Testis (tissue), 3 donors: Measurements from ENCODE around the gene RNF213. TPM values are rescaled to one million over a fixed set of nuclear protein-coding genes. Genes with fewer than 3 reads are reported as not detected.
"Not testable (repeated sequence)": the region's sequence is repeated elsewhere in the genome, so short reads cannot be mapped to it uniquely, and the experiment has no call there.

Experiments used
- DNase-seq: peaks from one replicate; pipeline ENCODE4 v3.0.0-alpha.2; 2019
- H3K27ac ChIP-seq, 2 donors: fragments of 200-600 bp; sonication (generic); one replicate each; pipeline ENCODE4 v1.5.1; 2019
- H3K27me3 ChIP-seq: fragments of 200-600 bp; sonication (generic); one replicate; pipeline ENCODE4 v1.5.1; 2019
- H3K36me3 ChIP-seq: fragments of 200-600 bp; sonication (generic); one replicate; pipeline ENCODE4 v1.5.1; 2017; ENCODE audit warnings: low read depth; ENCODE audit errors: missing control alignments
- H3K4me1 ChIP-seq: fragments of 200-600 bp; sonication (generic); one replicate; pipeline ENCODE4 v1.5.1; 2019
- H3K4me3 ChIP-seq, 2 donors: fragments of 200-600 bp; sonication (generic); one replicate each; pipeline ENCODE4 v1.5.1; 2017 to 2019
- H3K9me3 ChIP-seq: fragments of 200-600 bp; sonication (generic); one replicate; pipeline ENCODE4 v1.5.1; 2017
- CTCF ChIP-seq, 3 experiments: fragments of 450-650 bp in 2 of 3; fragments of 200-600 bp in 1 of 3; sonication (generic) in 1 of 3; IDR thresholded peaks; one replicate each; pipeline ENCODE4 v1.5.1; 2016 to 2019; ENCODE audit warnings: antibody characterized with exemption in 3 of 3, mild to moderate bottlenecking in 2 of 3, moderate library complexity in 1 of 3
- POLR2A ChIP-seq: fragments of 450-650 bp; IDR thresholded peaks from one replicate; pipeline ENCODE4 v1.6.1; 2017; ENCODE audit warnings: antibody characterized with exemption, mild to moderate bottlenecking, moderate library complexity
- WGBS, 2 donors: methylation state at CpG; one replicate each; pipeline ENCODE4 v1.1.5; 2018; 5-methylcytosine and 5-hydroxymethylcytosine counted together
- intact Hi-C: fragments of 100-400 bp; cut with DNase I; formaldehyde crosslinking; loops from one replicate; pipeline ENCODE4 v1.15.1; 2023; ENCODE audit warnings: low total_unique reads
- polyA plus RNA-seq: library from polyadenylated mRNA; stranded (reverse); fragments of 350-450 nt; fragmentation: Illumina TruSeq; extraction: RNeasy Lipid Tissue Mini Kit (QIAGEN cat#74804); gene quantifications from one replicate; pipeline ENCODE4 v1.2.3, GENCODE V29; 2014; ENCODE audit warnings: low read depth, low replicate concordance; ENCODE audit not compliant: insufficient read depth
- total RNA-seq, 2 donors: library from RNA; depleted of rRNA; stranded (reverse); fragments of >200 nt; gene quantifications; one replicate each; pipeline ENCODE4 v1.2.3, GENCODE V29; 2016

RNF213 gene
- total and polyA plus RNA-seq, 3 donors from 2014 or later: 25.3 to 68.9 (median 66.9) TPM

- H3K4me1 ChIP-seq: peaks cover 10% of the 10 kb centered on the region
- DNase-seq: peak; percentile 81
- no peak overlapping the region for H3K4me3 ChIP-seq
- H3K9me3 ChIP-seq: no peaks in the 10 kb centered on the region
- intact Hi-C loops: no loop called here
- TF ChIP-seq CTCF (IDR thresholded peaks at IDR 0.05): no peak
- no peak for TF ChIP-seq POLR2A
- 39 to 54% methylated on average over 4 of the region's 4 CpGs for WGBS, 2 donors
- H3K27me3 ChIP-seq: no peaks in the 10 kb centered on the region
- H3K27ac ChIP-seq: no peak overlapping the region
- no peaks in the 10 kb centered on the region for H3K36me3 ChIP-seq
Measured at GRCh38 chr17:80270836-80271235, 10.2 kb downstream of the RNF213 start.

GRCh38 chr17:80272366-80272765, 11.7 kb downstream of the RNF213 start:
- Histone ChIP-seq H3K27me3 (no peaks in the 10 kb centered on the region), H3K4me1 (peaks cover 10% of the 10 kb centered on the region), H3K9me3 (no peaks in the 10 kb centered on the region), H3K27ac (no peak overlapping the region), H3K4me3 (no peak overlapping the region), H3K36me3 (no peaks in the 10 kb centered on the region)
- no peak for DNase-seq
- intact Hi-C loops: no loop called here
- TF ChIP-seq CTCF (IDR thresholded peaks at IDR 0.05): no peak
- no peak for TF ChIP-seq POLR2A
- 91 to 94% methylated on average over 5 to 10 of the region's 10 CpGs for WGBS, 2 donors

- Histone ChIP-seq H3K4me3 (no peak overlapping the region), H3K4me1 (peaks cover 13% of the 10 kb centered on the region), H3K9me3 (no peaks in the 10 kb centered on the region), H3K27me3 (no peaks in the 10 kb centered on the region), H3K27ac (no peak overlapping the region), H3K36me3 (no peaks in the 10 kb centered on the region)
- TF ChIP-seq POLR2A (no peak), CTCF (IDR thresholded peaks at IDR 0.05) (no peak)
- intact Hi-C loops: no loop called here
- no peak for DNase-seq
- 72 to 87% methylated on average over 5 to 9 of the region's 9 CpGs for WGBS, 2 donors
Measured at GRCh38 chr17:80274331-80274730, 13.7 kb downstream of the RNF213 start.

- Histone ChIP-seq H3K36me3 (no peaks in the 10 kb centered on the region), H3K4me1 (peaks cover 15% of the 10 kb centered on the region), H3K27me3 (no peaks in the 10 kb centered on the region), H3K9me3 (no peaks in the 10 kb centered on the region), H3K4me3 (no peak overlapping the region), H3K27ac (peak overlapping the region in 1 of 2 donors; percentile 18)
- DNase-seq: no peak
- WGBS, 2 donors: 35 to 59% methylated on average over 4 of the region's 4 CpGs
- intact Hi-C loops: no loop called here
- TF ChIP-seq CTCF (IDR thresholded peaks at IDR 0.05): no peak
- TF ChIP-seq POLR2A: no peak
Measured at GRCh38 chr17:80274871-80275449, 14.3 kb downstream of the RNF213 start.

GRCh38 chr17:80275857-80276256, 15.2 kb downstream of the RNF213 start:
- DNase-seq, H3K36me3 ChIP-seq, H3K27me3 ChIP-seq, intact Hi-C loops, H3K4me3 ChIP-seq, H3K9me3 ChIP-seq: not testable (repeated sequence)
- Histone ChIP-seq H3K27ac (peak overlapping the region in 1 of 2 donors; percentile 18), H3K4me1 (peaks cover 15% of the 10 kb centered on the region)
- WGBS, 2 donors: 92 to 94% methylated on average over 8 of the region's 8 CpGs
